HG02973 (cell line): ENCODE data around the gene LDLRAD4.

Experiments
- ATAC-seq: cut with Tn5 transposase; IDR thresholded peaks from one replicate; pipeline ENCODE4 v1.9.1; 2021; ENCODE audit warnings: moderate library complexity; ENCODE audit not compliant: unreplicated experiment

LDLRAD4 gene

DNA sequence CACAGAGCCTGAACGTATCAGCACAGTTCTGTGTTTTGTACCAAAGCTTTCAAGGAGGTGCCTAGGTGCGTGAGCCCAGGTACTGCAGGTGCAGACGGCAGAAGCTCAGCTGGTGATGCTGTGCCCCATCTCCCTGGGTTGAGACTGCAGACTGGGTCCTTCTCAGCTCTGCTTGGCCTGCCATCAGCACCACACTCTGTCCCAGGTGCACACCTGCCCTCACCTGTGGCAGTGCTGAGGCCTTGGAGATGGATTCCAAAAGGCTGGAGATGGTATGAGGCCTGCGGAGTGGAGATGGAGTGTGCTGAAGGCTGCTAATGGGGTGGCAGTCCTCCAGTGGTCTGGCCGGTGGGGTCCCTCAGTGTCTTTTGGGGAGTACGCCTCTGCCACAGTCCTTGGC is 9.3 kb downstream of the LDLRAD4 start:
- no peak for ATAC-seq

DNA sequence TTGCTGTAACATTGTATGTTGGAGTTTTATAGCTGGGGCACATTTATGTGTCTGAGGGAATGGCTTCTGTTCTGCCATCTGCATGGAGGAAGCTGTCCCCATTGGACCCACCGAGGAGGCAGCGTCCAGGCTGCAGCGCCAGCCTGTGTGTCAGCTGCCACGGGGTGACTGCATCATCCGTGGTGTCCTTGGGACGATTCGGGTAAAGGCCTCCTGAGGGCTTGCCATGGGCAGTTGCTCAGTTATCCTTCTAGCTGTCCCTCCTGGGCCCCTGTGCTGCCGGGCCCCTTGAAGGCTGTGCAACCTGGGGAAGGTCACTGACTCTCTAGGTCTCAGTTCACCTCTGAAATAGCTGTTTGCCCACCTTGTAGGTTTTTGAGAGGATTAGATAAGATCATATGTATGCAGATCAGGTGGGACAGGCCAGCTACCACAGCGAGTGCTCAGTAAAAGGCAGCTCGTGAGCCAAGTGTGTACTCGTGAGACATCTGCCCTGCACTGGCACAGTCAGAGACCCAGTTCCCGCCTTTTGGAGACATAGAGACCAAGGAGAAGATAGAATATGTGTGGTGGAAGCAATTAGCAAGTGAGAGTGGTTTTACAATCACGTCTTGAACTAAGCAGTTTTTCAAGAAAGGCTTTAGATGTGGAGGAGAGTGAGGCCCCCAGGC is 10.6 kb downstream of the LDLRAD4 start:
- ATAC-seq: no peak

DNA sequence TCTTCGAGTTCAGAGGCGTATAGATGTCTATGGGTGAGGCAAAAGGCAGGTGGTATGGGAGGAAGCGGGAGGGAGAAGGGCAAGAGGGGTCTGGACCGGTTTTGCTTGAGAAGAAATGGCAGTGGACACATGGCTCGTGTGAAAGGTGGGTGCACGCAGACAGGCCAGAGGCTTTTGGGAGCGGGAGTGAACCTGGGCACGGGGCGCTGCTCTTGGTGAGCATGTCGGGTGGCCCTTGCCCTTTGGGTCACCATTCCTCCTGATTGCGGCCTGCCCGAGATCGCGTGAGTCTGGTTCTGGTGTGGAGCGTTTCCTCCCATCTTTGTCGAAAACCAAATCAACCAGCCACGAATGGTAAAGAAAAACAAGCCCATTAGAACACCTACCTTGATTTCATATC is 12.6 kb downstream of the LDLRAD4 start:
- ATAC-seq: no peak

DNA sequence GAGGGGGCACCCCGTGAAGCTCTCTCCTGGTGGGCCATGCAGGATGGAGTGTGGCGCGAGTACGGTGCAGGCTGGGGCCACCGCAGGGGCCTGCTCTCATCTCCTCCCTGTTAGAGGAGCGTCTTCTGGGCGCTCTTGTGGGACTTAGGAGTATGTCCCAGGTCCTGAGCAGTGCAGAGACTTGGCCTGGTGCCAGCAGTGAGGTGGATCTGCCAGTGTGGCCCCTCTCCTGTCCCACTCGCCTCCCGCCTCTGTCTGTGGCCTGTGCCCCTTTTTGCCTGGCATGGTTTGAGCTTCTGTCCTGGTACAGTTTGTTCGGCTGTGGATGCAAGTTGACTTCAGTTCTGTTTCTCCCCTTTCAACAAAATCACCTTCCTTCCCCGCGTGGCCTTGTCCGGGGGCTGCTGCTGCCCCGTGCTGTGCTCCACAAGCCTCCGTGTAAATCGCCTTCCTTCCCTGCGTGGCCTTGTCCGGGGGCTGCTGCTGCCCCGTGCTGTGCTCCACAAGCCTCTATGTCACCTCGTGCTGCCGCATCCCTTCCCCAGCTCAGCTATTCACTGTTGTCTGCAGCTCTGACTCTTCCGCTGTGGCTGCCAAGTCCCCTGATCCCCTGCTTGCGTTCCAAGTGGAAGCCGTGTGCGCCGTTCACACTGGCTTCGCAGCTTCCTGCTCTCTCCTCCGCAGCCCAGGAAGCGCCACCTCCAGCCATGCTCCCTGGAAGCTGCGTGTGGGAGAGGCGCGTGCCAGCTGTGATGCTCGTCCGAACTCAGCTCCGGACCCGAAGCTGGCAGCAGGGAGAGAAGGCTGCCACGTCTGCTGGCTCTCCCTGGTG is 13.7 kb downstream of the LDLRAD4 start:
- no peak for ATAC-seq

DNA sequence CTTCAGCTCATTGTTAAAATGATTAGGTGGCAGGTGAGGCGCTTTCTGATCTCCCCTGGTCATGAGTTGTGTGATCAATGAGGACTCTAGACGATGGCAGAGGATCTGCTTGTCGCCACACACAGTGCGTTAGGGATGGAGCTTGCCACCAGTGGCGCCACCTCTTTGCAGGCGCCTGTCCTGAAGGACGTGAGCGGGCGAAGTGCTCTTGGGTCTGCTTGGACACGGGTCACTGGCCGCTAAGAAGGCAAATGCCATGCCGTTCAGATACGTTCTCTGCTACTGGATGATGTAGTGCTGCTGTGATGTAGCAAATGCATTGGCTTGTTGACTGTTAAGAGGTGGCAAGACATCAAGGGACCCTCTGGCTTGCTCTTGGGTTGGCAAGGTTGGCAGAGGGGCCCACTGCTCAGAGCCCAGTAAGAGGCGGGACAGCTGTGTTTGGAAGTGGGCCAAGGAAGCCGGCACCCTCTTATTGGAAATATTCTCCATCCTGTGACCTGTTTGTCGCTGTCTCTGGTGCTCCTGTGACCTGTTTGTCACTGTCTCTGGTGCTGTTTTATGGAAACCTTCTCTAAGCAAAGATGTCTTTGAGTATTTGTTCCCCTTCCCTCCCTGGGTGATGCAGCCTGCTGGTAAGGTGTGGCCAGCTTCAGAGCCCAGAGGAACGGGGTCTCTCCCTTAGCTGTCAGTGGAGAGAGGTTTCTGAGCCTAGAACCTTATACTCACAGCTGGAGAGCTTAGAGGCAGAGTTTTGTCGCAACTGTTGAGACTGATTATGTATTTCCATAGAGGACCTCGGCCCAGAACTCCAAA is 14.6 kb downstream of the LDLRAD4 start:
- no peak for ATAC-seq

DNA sequence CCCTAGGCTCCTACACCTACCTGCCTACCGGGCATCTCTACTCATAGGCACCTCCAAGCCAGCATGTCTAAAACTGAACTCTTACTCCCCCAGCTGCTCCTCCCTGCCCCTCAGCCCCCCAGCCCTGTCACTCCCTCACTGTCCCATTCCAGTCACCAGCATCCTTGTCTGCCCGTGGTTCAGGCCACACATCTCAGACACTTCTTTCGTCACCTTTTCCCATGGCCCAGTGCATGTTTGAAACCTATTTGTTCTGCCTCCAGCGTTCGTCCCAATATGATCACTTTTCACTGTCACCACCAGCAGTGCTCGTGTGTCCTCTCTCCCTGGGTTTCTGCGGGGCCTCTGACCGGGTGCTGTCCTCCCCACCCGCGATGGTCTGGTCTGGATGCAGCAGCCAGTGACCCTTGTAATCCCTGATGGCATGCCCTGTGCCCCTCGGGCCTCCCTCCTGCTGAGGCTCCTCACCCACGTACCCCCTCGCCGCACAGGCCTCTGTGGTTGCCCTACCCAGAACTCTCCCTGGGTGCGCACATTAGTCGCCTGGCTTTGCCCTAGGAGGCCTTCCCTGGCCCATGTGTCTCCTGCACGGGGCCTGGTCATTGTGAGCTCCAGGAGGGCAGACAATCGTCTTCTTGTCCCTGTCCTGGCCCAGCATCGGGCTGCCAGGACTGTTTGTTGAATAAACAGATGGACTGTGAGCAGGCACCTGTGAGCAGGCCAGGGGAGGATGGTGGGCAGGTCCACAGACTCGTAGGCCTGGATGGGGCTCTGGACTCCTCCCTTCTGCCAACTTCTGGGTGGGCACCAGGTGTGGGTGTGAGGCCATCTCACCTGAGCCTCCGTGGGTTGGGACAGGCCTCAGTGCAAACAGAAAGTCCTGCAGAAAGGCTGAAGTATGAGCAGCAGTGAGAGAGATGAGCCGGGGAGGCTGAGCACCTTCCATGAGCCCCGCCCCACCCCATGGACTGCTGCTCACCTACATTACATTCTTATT is 15.5 kb downstream of the LDLRAD4 start:
- ATAC-seq: no peak

DNA sequence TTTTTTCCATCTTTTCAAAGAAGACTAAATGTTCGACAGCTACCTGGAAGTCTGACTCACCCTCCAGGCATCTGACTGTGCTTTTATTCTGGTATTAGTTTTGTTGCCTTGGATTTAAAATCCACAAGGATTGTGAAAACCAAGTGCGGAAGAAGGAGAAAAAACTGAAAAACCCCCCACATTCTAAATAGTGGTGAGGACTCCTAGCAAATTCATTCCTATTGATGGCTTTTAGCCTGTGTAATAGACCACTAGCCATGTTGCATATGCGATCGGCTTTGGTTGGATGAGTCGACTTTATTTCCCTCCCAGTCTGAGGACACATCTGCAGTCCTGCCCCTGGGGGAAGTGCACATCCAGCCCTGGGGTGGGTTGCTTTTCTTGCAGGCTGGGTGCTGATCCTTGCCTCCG is 16.9 kb downstream of the LDLRAD4 start:
- no peak for ATAC-seq

DNA sequence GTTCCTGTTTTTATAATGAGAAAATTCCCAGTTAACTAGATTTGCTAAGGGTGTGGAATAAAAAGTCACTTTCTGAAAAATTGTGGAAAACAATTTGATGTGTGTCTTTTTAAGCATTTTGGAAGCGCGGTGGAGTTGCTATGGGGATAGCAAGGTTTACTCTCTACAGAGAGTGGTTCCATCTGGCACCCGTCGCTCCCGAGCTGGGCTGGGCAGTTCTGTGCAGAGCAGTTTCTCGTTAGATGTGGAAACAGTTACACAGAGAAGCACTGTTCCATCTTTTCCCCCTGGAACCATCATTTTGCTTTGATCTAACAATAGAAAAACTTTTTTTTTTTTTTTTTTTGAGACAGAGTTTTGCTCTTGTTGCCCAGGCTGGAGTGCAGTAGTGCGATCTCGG is 17.4 kb downstream of the LDLRAD4 start:
- ATAC-seq: no peak

DNA sequence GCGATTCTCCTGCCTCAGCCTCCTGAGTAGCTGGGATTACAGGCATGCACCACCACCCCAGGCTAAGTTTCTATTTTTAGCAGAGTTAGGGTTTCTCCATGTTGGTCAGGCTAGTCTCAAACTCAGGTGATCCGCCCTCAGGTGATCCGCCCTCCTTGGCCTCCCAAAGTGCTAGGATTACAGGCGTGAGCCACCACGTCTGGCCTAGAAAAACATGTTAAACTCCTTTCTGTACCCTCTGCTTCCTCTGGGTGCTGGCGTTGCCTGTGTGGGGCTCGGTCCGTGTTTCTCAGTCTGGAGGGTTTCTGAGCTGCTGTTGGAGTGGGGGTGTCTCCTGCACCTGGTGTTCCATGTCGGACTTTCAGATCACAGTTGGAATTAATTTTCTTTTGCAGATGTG is 17.9 kb downstream of the LDLRAD4 start:
- no peak for ATAC-seq

DNA sequence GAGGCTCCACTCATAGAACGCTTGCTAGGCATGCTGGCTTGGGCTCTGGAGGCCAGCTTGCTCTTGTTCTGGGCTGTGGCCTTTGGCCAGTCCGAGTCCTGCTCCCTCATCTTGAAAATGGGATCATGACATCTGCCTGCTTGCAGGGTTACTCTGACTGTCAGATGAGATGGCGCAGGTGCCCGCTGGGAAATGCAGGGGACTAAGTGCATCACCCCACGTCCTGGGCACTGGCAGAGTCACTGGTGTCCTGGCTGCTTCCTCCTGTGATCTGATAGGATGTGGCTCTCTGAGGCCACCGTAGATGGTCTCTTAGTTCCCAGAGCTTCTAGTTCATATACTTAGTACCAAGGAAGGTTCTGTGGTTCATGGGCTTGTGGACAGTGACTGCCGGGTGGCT is 18.5 kb downstream of the LDLRAD4 start:
- no peak for ATAC-seq

DNA sequence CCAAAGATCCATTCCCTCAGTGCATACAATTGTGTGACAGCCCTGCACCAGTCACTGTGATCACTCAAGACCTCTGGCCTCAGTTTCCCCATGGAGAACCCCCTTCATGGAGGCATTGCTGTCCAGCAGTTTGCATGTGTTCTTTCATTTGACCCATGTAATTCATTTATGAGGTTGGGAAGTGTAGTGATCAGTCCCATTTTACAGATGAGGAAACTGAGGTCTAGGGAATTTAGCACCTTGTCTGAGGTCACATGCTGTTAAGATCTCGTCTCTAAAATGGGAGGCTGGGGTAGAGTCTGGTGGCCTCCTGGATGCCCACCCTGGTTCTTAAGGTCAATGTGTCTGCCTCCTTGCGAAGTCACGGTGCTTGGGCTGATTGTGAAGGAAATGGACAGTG is 19.1 kb downstream of the LDLRAD4 start:
- ATAC-seq: no peak

DNA sequence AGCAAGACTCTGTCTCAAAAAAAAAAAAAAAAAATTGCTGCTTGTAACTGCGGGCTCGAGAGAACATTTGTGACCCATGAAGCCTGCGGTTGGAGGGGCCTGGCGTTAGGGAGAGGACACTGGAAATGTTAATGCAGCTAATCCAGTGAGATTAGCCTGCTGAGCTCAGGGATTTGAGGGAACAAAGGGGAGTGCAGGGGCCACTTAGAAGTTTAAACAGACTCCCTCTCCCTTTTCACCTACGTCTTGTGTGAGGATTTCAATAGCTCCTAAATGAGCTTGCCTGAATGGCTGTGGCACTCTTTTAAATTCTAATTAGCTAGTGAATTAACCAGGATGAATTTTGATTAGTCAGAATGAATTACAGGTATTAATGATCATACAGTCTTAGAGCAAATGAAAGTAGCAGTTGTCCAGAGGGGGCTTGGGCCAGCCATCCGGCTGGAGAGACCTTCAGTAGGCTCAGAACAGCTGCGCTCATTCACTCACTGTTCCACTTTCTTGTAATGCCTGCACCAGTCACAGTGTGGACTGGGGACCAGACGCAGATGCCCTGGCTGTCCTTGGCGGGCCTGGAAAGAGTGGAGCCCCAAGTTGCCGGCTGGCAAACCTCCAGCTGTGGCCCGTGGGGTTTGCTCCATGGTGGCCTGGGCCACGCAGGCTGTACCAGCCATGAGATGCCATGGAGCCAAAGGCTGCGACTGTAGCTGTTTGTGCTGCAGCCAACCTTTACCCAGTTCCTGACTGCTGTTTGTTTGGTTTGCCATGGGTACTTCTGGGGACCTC is 20.8 kb downstream of the LDLRAD4 start:
- no peak for ATAC-seq

DNA sequence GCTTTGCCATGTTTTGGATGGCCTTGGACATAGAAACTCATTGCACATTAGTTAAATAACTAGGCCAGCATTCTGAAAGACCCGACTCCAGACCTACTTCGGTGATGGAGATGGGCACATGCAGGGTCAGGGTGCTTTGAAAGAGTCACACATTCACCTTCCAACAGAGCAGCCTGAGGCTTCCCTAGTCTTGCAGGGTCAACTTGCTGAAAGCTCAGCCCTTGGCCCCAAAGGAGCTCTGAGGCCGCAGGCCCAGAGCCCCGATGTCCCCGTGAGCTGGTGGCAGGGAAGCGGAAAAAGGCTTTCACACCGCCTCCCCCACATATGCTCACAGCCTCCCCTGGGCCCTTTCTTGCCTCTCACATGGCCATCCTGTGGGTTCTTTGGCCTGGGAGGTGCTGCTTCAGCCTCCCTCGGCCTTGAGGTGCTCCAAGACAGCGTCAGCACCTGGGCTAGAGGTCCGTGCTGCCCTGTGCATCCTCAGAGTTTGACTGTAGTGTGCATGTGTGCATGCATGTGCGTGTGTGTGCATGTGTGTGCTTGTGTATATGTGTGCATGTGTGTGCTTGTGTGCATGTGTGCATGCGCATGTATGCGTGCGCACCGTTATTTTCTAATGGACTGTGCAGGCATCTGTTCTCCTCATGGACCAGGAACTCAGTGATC is 21.6 kb downstream of the LDLRAD4 start:
- no peak for ATAC-seq

DNA sequence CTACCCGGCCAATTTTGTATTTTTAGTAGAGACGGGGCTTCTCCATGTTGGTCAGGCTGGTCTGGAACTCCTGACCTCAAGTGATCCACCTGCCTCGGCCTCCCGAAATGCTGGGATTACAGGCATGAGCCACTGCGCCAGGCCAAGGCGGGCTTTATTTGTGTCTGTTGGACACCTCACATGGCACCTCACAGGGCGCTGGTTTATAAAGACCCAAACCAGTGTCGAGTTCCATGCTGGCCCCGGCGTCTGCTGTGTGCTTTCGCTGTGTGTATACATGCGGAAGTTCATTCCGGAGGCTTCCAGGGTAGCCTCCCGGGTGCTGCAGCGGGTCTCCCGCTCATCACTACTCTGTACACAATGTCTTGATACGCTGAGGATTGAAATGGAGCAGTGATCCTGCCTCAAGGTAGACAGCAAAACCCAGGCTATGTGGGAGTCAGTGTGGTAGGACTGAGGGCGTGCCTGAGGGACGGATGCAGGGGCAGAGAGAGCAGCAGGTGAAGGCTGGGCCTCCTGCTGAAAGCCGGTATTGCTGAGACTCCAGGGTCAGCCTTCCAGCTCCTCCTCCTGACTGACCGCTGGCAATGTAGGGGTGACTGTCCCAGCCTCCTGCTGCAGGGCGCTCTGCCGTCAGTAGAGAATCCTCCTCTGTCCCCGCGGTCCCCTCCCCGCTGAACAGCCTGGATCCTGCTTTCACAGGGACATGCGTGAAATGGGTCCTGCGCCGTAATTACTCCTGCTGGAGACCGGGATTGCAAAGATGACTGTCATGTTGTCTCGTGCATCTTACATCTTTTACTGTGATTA is 22.7 kb downstream of the LDLRAD4 start:
- no peak for ATAC-seq

DNA sequence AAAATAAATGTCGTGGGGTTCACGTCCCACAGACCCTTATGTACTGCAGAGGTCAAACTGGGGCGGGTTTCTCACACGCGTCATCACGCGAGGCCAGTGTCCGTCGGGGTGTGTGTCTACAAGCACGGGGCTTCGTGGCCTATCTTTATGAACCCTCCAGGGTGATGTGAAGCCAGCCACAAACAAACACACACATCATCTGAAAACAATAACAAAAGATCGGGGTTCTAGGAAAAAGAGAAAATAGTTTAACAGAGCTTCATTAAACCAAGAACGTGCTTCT is 23.3 kb downstream of the LDLRAD4 start:
- ATAC-seq: no peak

DNA sequence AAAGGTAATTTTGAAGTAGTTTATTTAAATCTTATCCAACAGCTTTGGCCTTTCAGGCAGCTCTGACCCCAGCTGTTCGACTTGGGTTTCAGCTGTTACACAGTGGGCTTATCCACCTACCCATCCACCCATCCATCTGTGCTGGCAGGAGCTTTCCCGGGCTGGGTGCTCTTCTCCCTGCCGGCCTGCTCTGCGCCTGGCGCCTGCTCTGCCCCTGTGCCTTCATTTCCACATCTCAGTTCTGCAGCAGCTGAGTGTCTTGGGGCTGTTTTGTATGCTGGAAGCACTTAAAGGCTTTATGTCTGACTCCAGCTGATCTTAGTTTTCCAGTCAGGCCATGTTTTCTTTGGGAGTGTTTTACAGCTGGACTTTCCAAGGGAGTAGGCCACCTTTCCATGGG is 24.2 kb downstream of the LDLRAD4 start:
- ATAC-seq: no peak

DNA sequence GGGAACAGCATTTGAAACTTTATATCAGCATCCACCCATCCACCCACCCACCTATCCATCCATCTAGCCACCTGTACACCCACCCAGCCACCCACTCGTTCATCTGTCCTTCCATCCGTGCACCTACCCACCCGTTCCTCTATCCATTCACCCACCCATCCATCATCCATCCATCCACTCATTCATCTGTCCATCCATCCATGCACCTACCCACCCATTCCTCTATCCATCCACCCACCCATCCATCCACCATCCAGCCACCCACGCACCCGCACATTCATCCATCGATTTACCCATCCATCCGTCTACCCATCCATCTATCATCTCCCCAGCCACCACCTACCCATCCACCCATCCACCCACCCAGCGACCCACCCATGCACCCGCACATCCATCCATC is 24.8 kb downstream of the LDLRAD4 start:
- ATAC-seq: no peak

DNA sequence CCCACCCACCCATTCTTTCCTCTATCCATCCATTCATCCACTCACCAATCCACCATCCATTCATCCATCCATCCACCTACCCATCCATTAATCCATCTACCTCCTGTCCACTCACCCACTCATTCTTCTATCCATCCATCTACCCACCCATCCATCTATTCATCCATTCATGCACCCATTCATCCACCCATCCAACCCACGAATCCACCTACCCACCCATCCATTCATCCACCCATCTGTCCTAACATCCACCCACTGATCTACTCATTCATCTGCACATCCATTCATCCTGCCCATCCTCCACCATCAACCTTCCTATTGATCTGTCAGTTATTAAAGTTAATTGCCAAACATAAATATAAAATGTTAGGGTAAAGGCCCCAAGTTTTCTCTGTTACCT is 25.6 kb downstream of the LDLRAD4 start:
- ATAC-seq: no peak
